Endometrium (tissue), 2 donors: ENCODE data around the gene CIB2.

Source experiments
- FAIRE-seq: peaks from 2 replicates; lab custom pipeline; 2012; peaks lifted over from hg19 to GRCh38; lab: Jason Lieb, UNC
- donor health status: control.
- donor health status: control.

CIB2 gene

DNA sequence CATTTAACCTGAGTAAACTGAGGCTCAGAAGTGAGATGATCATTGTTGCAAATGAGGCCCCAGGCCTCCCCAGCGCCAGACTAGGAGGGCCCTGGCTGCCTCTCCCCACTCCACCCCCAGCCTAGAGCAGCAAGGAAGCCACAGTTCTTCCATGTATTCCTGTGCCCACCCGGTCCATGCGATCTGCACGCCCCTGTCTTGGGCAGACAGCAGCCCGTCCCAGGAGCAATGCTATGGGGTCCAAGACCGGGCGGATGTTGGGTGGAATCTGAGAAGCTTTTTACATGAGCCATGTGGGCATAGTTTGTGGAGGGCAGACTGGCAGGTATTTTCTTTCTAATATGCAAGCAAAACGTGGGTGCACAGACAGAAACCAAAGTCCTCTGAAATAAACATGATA lies 23.8 kb downstream of the CIB2 start:
- FAIRE-seq: no peak

DNA sequence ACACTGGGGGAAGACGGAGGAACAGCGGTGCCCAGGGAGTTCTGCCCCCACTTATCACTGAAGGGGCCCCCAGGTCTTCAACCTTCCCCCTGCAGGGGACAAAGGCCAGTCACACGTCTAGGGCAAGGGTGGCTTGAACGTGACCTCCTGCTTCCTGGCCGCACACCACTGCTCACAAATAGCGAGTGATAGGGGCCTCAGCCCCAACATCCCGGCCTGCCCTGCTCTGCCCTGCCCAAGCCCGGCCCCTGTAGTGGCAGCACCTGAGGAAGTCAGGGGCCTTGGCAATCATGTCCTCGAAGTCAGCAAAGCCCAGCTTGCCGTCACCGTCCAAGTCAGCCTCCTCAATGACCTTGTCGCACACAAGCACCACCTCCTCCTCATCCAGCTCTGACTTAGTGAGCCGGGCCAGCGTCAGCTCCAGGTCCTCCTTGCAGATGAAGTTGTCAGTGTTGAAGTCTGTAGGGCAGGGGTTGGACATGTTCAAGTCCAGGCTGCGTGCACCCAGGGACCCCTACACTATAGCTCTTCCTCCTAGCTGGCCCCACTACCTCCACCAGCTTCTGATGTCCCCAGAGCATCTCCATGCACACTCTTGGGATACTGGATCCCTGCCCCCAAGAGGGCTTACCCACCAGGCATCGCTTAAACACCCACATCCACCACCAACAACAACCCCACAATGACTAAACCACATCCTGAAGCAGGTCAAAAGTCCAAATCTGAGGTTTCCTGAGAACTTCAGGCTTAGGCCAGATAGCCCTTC lies 25.6 kb downstream of the CIB2 start:
- no peak for FAIRE-seq

DNA sequence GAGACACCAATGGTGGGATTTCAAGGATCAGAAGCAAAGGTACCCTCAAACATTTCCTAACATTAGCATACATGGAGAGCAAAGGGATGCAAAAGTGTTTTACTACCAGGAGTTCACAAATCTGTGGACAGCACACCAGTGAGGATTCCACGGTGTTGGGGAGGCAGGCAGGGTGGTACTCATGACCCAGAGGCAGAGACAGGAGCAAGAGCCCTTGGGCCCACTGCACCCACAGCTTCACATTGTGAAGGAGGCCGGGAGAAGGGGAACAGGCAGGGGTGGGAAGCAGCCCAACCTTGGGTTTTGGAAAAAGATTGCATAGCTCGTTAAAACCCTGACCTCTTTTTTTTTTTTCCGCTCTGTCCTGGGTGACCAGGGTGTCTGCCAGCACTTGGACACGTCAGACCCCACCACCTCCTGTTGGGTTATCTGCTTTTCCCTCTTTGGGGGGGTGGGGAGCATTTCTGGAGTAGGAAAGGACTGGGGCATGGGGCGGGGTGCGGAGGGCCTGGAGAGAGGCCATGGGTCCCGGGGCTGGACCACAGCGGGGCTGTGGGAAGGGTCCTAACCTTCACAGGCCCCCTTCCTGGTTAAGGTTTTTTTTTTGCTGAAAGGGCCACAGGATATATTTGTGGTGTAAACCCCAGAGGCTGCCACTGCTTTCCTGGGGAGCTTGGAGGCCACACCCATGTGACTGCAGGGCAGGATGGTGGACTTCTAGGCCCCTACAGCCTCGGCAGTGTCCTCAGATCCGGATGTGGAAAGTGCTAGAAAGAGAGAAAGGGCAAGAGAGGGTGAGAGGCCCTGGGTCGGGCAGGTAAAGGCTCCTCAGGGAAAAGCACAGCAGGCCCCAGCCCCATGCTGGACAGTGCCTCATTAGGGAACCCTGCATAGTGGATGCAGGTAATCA lies 26.4 kb downstream of the CIB2 start:
- FAIRE-seq: no peak

DNA sequence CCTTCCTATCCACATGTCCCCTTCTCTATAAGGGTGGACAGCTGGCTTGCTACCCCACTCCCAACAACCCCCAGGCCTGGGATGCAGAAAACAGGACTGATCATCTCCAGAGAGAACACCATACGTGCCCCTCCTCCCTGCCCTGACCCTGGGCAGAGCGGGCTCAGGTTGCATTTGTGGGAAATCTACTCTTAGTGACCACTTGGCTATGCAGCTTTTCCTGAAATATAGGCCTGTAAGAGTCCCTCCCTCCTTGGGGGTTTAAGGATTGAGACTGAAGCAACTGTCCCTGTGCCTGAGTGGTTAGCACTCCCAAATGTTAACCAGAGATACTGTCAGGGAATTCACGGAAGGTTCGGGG lies 27.1 kb downstream of the CIB2 start:
- FAIRE-seq: no peak

DNA sequence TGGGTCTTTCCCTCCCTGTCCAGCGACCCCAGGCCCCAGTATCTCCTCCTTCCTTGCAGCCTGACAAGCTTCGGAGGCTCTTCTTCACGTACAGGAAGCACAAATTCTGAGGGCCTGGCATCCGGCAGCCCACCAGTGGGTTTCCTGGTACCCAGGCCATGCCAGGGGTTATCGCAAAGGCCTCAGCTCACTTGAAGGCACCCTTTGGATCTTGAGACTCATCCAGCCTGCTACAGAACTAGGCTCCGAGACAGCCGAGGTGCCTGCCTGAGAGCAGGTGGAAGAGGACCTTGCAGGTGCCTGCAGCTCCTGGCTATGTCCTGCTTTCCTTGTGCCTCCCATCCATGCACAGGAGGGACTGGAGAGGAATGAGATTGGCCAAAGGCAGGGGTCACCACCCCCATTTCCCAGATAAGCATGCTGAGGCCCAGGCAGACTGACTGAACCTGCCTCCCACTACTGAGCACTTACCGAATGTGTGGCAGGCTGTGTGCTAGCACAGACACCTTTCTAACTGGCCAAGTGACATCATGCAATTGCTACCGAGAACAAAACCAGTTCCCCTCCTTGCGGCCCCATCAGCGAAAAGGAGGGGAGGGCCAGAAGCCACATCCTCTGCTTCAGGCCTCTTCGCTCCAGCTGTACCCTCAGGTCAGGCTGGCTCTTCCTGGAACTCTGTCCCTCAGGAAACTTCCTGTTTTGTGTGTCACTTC lies 27.7 kb downstream of the CIB2 start:
- FAIRE-seq: no peak

DNA sequence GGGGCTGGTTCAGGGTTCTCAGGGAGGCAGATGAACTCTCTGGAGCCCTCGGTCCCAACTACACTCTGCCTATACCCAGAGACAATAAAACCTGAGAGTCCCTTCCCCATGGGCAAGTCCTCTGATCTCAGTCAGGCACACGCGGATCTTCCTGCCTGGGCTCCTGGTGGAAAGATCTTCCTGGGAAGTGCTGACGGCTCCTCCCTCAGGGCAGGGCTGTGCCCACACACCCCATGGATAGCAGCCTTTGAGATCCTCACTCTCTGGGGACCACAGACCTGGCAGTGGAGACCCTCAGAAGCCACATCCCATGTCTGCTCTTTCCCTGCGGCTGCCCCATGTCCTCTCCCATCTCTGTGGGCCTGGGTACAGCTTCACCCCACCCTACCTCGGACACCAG lies 28.5 kb downstream of the CIB2 start:
- no peak for FAIRE-seq

DNA sequence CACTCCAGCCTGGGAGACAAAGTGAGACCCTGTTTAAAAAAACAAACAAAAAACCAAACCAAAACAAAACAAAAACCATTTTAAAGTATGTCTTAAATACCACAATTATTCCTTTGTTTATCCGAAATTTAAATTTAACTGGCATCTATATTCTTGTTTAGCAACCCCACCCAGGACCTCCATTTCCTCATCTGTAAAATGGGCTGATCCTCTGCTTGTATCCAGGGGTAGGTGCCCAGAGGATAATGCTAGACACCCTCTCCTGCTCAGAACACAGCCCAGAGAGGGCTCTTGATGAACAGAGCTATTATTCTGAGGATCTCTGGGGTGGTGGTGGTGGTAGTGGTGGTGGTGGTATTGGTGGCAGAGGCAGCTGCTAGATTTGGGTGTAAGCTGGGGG lies 29.0 kb downstream of the CIB2 start:
- FAIRE-seq: no peak

DNA sequence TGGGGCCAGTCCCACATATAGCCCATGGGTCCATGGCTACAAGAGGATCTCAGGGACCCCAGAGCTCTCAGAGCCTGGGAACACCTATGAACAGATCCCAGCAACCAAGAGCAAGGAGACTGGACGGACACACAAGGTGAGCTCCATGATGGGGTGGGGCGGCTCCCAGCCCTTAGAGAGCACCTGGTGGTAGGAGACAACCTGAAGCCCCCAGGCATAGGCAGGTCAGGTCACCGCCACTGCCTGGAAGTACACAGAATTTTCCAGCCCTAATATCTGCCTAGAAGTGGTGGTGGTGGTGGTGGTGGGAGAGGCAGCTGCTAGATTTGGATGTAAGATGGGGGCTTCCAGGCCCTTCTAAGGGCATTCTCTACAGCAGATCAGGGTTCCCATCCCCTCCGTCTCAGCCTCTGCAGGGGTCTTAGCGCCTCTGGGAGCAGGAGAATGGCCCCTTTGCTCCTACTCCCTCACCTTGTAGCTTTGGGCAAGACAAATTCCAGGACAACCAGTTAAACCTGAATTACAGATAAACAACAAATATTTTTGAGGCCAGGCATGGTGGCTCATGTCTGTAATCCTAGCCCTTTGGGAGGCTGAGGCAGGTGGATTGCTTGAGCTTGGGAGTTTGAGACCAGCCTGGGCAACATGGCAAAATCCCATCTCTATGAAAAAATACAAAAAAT lies 29.7 kb downstream of the CIB2 start:
- no peak for FAIRE-seq

DNA sequence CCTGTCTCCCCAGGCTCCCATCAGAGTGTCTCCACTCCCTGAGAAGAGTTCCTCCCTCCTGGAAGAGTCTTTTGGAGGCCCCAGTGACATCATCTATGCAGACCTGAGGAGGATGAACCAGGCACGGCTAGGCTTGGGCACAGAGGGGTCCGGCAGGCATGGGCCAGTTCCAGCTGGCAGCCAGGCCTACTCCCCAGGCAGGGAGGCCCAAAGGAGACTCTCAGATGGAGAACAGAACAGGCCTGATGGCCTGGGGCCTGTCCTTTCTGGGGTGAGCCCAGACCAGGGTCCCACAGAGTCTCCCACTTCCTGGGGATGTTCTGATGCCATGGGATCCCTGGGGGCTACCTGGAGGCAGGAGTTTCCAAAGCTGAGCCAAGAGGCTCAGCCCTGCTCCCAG lies 30.4 kb downstream of the CIB2 start:
- no peak for FAIRE-seq

DNA sequence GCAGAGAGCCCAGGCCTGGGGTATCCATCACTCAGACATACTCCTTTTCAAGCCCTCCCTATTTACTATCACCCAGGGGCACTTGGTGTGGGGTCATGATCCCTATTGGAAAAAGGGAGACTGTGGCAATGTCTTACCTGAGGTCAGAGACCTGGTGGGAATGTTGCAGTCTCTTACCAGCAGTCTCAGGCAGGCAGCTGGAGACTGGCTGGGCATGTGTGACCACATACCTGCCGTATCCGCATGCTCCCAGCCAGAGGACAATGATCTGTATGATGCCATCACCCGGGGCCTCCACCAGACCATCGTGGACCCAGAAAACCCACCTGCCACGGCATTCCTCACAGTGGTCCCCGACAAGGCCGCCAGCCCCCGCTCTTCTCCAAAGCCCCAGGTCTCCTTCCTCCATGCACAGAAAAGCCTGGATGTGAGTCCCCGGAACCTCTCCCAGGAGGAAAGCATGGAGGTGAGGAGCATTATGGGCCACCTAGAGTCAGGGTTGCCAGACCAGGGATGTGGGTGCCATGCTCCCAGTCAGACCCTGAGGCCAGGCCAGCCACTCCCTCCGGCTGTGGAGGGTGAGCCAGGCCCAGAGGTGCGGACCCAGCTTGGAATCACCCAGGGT lies 33.0 kb downstream of the CIB2 start:
- no peak for FAIRE-seq

DNA sequence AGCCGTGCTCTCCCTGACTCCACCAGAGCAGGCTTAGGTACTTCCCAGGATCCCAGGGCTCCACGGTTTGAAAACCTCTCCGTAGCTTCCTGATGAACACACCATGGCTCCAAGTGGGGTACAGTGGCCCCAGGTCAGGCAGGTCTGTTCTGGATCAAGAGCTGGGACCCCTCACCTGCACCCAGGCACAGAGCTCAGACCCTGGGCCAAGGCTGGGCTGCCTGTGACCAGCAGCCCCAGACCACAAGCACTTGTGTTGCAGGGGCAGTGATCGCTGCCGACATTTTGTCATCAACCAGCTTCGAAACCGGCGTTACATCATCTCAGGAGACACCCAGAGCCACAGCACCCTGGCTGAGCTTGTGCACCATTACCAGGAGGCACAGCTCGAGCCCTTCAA lies 33.6 kb downstream of the CIB2 start:
- no peak for FAIRE-seq

DNA sequence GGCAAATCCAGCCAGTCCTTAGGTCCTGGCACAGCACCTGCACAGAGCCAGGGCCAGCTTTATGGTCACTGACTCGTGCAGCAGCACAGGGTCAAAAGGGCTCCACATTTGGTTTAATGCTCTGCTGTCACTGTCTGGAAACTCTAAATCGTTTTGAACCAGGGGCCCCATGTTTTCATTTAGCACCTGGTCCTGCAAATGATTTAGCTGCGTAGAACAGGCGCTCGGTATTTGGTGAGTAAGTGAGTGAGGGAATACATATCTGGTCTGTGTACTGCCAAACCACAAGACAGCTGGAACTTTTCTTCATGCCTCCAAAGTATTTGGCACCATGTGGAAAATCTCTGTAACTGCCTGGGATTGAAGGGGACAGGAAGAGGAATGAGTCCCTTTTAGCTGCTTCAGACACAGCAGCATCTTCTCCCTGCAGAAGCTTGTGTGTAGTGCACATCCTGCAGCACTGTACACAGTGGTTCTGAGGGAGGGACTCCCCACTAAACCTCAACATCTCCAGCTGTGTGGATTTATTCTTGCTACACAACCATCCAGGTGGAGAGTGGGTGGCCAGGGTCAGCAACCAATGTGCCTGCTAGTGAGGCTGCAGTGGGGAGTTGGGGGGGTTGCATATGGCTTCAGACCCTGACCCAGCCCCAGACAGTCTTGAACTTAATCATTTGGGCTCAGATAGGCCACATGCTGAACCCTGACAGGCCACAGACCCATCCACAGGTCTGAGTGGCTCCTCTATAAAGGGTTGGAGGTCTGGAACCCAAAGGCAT lies 37.8 kb downstream of the CIB2 start:
- FAIRE-seq: no peak

DNA sequence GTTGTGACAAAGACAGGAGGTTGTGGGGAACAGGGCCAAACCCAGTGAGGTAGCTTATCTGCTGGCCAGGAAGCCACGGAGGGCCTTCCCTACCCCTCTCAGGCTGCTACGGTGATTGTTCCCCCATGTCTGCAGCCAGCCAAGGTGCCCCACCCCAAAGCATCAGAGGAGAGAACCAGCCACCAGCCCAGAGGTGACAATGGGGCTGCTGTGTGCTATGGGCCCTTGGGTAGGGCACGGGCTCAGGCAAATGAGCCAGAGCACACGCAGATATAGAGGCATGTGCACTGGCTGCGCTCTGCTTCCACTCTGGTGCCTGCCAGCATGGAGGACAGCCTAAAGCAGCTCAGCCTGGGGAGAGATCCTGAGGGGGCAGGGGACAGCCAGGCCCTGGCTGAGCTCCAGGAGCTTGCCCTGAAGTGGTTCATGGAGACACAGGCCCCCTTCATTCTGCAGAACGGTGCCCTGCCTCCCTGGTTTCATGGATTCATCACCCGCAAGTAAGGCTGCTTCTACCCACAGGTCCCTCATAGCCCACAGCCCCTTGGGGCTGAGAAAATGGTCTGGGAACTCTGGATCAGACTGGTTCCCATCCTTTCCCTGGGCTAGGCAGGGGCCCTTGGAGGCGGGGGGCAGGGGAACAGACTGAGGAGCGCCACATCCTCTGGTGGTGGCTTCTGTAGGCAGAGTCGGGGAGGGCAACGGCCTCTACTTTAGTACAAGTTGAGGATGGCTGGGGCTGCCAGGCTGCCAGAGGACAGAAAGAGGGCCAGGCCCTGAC lies 38.8 kb downstream of the CIB2 start, which contains the start of gene SH2D7:
Gene SH2D7 (plus strand): TSS at position 301 of the 781 bp plus-strand sequence. CDS start 24 bp downstream, at position 325.
- no peak for FAIRE-seq

DNA sequence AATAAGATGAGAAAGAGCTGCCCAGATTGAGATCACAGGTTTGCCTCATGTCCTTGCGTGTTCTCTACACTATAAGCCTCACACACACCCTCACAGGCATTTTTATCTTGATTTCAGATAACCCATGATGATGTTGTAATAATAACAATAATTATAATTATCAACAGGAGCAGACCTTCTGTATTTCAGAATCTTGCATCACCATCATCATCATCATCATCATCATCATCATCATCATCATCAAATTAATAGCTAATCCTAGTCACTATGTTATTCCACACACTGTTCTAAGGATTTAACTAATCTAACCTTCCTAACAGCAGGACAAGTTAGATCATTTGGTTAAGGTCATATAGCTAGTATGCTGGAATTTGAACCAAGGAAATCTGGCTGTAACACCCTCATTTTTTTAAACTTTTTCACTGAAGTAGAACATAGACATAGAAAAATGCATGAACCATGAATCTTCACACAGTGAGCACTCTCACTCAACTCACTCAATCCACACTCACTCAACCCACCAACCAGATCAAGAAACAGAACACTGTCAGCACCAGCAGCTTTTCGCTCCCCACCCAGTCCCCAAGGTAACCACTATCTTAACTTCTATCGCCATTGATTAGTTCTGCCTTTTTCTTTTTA lies 40.7 kb downstream of the CIB2 start:
- no peak for FAIRE-seq

DNA sequence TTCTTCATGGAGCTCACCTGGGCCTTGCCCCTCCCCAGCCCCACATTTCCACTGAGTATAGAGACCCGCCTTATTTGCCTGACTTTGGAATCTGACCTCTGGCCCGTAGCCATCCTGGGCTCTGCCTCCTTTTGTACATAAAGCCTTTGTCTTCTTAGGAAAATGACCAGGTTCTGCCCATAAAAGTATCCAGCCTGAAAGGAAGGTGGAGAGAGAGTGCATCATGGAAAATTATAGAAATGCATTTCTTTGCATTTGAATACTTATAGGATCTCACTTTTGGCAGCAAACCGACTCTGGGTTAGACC lies 42.5 kb downstream of the CIB2 start:
- FAIRE-seq: no peak

DNA sequence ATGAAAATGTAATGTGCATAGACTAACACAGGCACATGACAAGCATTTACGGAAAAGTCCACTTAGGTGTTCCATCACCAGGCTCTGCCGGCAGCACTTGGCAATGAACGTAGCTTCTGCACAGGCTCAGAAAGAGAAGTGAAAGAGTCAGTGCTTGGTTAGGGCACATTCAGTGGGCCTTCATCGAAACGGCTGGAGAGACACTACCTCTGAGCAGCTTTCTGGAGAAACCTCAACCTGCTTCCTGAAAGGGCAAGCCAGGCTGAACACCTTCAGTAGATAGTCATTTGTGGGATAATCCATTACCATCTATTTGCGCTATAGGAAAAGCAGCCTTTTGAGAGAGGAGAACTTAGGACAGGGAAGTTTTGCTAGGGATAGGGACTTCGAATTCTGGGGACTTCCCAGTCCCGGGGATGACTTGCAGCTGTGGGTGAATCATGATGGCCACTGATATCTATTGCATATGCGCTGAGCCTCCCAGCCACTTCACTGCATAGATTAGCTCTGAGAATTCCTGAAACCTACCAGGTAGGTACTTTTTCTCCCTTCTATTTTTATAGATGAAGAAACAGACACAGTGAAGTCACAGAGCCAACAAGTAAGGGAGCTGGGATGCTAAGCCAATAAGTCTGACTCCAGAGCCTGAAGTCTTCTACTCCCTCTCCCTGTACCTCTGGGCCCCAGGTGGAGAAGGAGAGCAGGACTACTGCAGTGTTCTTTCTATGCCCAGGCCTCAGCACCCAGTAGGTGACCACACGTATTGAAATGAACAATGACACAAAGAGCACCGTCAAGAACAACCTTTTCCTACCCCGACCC lies 43.1 kb downstream of the CIB2 start:
- no peak for FAIRE-seq

DNA sequence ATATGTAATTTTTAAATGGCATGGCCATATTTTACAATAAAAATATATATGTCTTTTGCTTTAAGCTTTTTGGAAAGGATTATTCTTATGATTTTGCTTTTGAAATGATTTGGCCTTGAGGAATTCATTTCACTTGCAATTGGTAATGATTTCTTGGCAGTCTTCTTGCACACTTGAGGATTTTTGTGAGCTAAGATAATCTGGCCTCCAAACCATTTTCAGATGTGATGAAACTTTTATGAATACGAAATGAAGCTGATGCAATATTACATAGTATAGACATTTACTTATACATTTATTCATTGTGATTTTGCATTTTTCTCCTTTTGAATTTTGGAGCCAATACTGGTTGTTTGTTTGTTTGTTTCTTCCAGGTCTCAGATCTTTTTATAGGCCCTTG lies 45.3 kb downstream of the CIB2 start:
- FAIRE-seq: no peak

DNA sequence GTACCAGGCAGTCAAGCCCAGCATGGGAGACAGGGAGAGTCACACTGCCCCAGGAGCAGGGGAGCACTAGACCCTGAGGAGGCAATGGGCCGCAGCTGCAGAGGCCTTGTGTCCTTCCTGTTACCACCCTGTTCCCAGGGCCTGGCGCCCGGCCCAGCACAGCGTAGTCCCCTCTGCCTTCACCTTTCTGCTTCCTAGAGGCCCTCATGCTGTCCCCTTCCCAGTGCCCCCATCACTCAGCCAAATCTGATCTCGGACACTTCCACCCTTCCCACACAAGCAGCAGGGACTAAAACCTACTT lies 46.8 kb downstream of the CIB2 start:
- FAIRE-seq: no peak
